ENCODE data around the gene FRRS1L. TPM values are rescaled to one million over a fixed set of nuclear protein-coding genes. Genes with fewer than 3 reads are reported as not detected.

FRRS1L gene
- total and polyA plus RNA-seq, 5 donors: 0.91 to 5.9 (median 3.9) TPM

DNA sequence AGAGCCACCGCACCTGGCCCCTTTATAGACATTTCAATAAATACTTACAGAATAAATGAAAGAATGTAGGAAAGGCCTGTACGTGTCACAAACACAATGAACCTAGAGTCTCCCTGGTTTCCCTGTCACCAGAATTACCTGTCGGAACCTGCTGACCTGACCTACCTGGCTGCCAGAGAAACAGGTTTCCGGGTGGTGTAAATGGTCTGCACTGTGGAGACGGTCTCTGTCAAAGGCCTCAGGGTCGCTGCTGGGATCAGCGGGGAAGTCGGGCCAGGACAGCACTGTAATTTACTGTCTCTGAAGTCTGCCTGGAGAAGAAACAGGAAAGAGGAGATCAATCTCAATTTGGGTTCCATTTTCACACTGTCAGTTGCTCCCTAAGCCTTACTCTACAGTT lies 9.3 kb upstream of the FRRS1L start:
- H3K4me1 ChIP-seq (ENCODE audit: control insufficient read depth, insufficient read depth, low read length): no peaks in the 10 kb centered on the region
- intact Hi-C loops (cut with DNase I): no loop called here
- no peaks in the 10 kb centered on the region for H3K27me3 ChIP-seq (ENCODE audit: control insufficient read depth, insufficient read depth)
- H3K4me3 ChIP-seq (ENCODE audit: low read length): no peak overlapping the region
- no peak for DNase-seq
- WGBS: 81% methylated on average over 8 of the region's 8 CpGs
- ATAC-seq: no peak
- H3K27ac ChIP-seq (ENCODE audit: low read length): no peak overlapping the region
- no peaks in the 10 kb centered on the region for H3K9me3 ChIP-seq (ENCODE audit: control insufficient read depth, low read length)

DNA sequence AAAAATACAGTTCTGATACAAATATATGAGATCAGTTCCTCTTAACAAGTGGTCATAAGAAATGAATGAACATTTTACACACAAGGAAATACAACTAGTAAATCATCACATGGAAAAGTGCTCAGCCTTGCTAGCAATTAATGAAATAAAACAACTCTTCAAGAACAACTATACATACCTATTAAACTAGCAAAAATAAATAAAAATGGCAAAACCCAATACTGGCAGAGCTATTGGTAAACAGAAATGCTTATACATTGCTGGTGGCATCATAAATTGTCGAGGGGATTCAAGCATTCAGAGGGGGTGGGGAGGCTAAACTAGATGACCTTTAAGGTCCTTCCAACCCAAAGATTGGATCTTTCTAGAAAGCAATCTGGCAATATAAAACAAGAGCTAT lies 5.9 kb upstream of the FRRS1L start:
- Histone ChIP-seq H3K27me3 (ENCODE audit: control insufficient read depth, insufficient read depth) (no peaks in the 10 kb centered on the region), H3K9me3 (ENCODE audit: control insufficient read depth, low read length) (no peaks in the 10 kb centered on the region), H3K4me1 (ENCODE audit: control insufficient read depth, insufficient read depth, low read length) (no peaks in the 10 kb centered on the region), H3K27ac (ENCODE audit: low read length) (no peak overlapping the region), H3K4me3 (ENCODE audit: low read length) (no peak overlapping the region)
- no peak for DNase-seq
- WGBS: 73% methylated on average over 1 of the region's 1 CpG
- intact Hi-C loops (cut with DNase I): no loop called here
- ATAC-seq: no peak

DNA sequence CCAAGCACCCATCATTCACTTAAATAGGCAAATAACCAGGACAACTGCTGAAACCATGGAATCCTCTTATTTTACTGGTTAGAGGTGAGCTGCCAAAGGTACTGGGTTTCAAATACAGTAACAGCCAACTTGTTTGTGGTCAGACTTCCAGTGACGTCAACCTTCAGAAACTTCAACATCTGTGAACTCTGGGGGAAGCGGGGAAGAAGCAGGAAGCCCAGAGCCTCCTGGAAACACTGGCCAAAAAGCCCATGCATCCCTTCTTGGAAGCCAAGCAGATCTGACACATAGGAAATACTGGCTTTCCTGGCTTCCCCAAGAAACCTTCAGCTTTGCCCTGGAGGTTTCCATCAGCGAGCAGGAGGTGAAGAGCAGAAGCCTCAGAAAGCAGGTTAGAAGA lies 4.9 kb upstream of the FRRS1L start:
- no peak overlapping the region for H3K27ac ChIP-seq (ENCODE audit: low read length)
- whole genome bisulfite sequencing: 54% methylated on average over 3 of the region's 3 CpGs
- intact Hi-C loops (cut with DNase I): no loop called here
- DNase-seq (no peak), ATAC-seq (no peak)
- H3K27me3 ChIP-seq (ENCODE audit: control insufficient read depth, insufficient read depth): no peaks in the 10 kb centered on the region
- H3K4me3 ChIP-seq (ENCODE audit: low read length): no peak overlapping the region
- no peaks in the 10 kb centered on the region for H3K9me3 ChIP-seq (ENCODE audit: control insufficient read depth, low read length)
- no peaks in the 10 kb centered on the region for H3K4me1 ChIP-seq (ENCODE audit: control insufficient read depth, insufficient read depth, low read length)

DNA sequence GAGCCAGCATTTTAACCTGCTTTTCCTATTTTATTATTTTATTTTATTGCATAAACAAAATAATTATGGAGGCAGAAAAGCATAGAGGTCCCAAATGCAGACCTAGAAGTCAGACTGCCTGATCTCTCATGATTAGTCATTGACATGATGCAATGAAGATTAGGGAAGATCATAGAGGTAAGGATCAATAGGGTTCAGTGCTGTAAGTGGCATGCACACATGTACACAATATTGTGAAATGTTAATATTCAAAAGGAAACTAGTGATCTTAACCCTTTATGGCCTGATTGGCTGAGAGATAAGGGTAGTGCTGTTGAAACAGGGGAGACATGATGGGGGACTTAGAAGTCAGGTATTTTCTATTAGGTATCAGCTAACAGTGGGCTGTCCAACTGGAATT lies 1.1 kb upstream of the FRRS1L start:
- H3K27ac ChIP-seq (ENCODE audit: low read length): no peak overlapping the region
- intact Hi-C loops (cut with DNase I): no loop called here
- H3K4me1 ChIP-seq (ENCODE audit: control insufficient read depth, insufficient read depth, low read length): no peaks in the 10 kb centered on the region
- ATAC-seq: no peak
- H3K27me3 ChIP-seq (ENCODE audit: control insufficient read depth, insufficient read depth): no peaks in the 10 kb centered on the region
- no peak for DNase-seq
- no peak overlapping the region for H3K4me3 ChIP-seq (ENCODE audit: low read length)
- H3K9me3 ChIP-seq (ENCODE audit: control insufficient read depth, low read length): no peaks in the 10 kb centered on the region

DNA sequence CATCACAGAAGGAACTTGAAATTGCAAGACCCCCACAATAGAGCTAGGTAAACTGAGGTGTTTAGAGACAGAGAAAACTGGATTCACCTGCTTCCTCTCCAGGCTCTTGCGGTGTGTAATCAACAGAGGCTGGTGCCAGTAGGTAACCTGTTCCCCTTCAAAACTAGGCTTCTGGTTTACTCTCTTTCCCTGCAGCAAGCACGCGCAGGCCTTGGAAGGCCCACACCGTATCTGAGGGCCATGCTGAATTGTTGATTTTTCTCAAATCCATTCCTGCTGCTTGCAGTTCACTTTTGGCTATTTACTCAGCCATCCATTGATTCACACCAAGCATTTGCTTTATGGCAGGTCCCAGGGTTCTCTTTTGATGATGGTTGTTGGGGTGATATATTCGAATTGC lies 667 bp upstream of the FRRS1L start:
- Histone ChIP-seq H3K27ac (ENCODE audit: low read length) (no peak overlapping the region), H3K4me3 (ENCODE audit: low read length) (no peak overlapping the region), H3K9me3 (ENCODE audit: control insufficient read depth, low read length) (no peaks in the 10 kb centered on the region), H3K27me3 (ENCODE audit: control insufficient read depth, insufficient read depth) (no peaks in the 10 kb centered on the region), H3K4me1 (ENCODE audit: control insufficient read depth, insufficient read depth, low read length) (no peaks in the 10 kb centered on the region)
- no peak for ATAC-seq
- no peak for DNase-seq
- WGBS: 93% methylated on average over 5 of the region's 5 CpGs
- intact Hi-C loops (cut with DNase I): no loop called here

DNA sequence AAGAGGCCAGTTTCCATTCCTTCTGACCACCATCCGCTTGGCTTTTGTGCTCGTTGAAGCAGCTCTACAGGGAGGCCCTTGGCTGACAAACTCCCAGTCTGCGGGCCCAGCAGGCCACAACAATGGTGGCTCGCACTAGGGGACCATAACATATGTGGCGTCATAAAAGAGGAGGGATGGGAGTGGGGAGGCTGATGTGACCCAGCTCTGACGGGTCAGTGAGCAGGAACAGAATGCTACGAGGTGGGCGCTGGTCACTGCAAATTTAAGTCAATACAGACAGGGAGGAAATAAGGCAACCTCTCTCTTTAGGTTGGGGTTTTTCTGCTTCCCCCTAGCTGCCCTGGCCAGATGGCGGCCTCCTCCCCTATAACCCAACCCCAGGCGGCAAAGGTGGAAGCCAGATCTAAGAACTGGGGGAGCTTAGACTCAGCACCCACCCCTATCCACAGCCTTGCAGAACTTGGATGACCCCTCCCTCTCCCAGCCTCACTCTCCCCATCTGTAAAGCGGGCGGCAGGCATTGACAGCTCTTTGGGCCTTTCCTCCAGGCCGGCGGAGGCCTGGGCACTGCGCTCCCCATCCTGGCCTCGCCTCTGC lies 778 bp downstream of the FRRS1L start:
- no peak overlapping the region for H3K27ac ChIP-seq (ENCODE audit: low read length)
- no peak for DNase-seq
- H3K4me3 ChIP-seq (ENCODE audit: low read length): peak overlapping the region; percentile 64
- no peaks in the 10 kb centered on the region for H3K4me1 ChIP-seq (ENCODE audit: control insufficient read depth, insufficient read depth, low read length)
- H3K27me3 ChIP-seq (ENCODE audit: control insufficient read depth, insufficient read depth): no peaks in the 10 kb centered on the region
- intact Hi-C loops (cut with DNase I): no loop called here
- H3K9me3 ChIP-seq (ENCODE audit: control insufficient read depth, low read length): no peaks in the 10 kb centered on the region
- WGBS: 81% methylated on average over 16 of the region's 16 CpGs
- ATAC-seq: peak; percentile 11 to 16

DNA sequence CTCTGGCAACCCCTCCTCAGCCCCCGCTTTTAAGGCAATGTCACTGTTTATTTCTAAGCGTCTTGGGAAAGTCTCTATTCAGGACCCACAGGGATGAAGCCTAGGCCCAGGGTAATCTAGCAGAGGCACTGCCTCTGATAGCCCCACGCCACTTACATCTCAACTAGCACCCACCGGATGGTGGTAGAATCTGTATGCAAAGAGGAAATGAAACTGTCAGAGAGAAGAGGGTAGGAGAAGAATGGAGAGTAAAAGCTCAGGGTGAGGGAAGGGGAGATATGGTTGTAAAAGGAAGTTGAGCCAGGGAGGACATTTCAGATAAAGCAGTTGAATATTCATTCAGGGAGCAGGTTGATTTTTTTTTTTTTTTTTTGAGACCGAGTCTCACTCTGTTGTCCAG lies 3.0 kb downstream of the FRRS1L start:
- no peak for ATAC-seq
- Histone ChIP-seq H3K4me3 (ENCODE audit: low read length) (no peak overlapping the region), H3K27me3 (ENCODE audit: control insufficient read depth, insufficient read depth) (no peaks in the 10 kb centered on the region), H3K27ac (ENCODE audit: low read length) (no peak overlapping the region), H3K9me3 (ENCODE audit: control insufficient read depth, low read length) (no peaks in the 10 kb centered on the region), H3K4me1 (ENCODE audit: control insufficient read depth, insufficient read depth, low read length) (no peaks in the 10 kb centered on the region)
- no peak for DNase-seq
- 80% methylated on average over 5 of the region's 5 CpGs for WGBS
- intact Hi-C loops (cut with DNase I): no loop called here

DNA sequence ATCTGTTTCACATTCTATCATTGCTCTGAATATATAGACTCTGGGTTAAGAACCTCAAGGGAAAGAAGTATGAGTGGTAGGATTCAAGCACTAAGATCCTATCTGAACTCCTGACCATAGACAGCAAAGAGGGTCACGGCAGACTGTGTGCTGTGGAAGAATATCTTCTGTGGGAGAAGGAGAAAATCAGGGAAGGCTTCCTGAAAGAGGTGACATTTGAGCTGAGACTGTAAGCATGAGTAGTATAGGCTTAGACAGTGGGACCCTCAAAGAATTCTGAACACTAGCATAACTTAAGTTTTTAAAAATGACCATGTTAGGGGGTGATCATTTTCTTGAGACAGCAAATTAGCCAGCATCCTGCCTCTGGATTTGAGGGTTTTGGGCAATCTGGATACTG lies 3.9 kb downstream of the FRRS1L start:
- H3K27me3 ChIP-seq (ENCODE audit: control insufficient read depth, insufficient read depth): no peaks in the 10 kb centered on the region
- ATAC-seq (no peak), DNase-seq (no peak)
- H3K4me1 ChIP-seq (ENCODE audit: control insufficient read depth, insufficient read depth, low read length): no peaks in the 10 kb centered on the region
- intact Hi-C loops (cut with DNase I): no loop called here
- WGBS: 89% methylated on average over 1 of the region's 1 CpG
- H3K9me3 ChIP-seq (ENCODE audit: control insufficient read depth, low read length): no peaks in the 10 kb centered on the region
- no peak overlapping the region for H3K4me3 ChIP-seq (ENCODE audit: low read length)
- no peak overlapping the region for H3K27ac ChIP-seq (ENCODE audit: low read length)

DNA sequence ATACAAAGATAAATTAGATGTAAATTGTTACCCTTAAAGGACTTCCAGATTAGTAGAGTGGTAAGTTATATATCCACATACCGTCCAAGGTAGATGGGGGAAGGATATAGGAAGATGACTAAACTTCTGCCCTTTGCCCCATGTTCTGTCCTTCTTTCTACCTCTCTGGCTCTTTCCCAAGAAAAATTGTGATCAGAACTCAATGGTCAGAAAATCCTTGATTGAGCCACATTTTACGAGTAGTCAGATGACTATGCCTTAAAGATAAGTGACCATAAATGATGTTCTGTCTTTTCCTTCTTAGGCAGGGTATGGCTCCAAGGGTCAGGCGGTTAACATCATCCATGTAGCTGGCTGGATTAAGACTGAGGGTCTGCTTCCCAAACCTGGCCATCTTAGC lies 4.4 kb downstream of the FRRS1L start:
- H3K4me1 ChIP-seq (ENCODE audit: control insufficient read depth, insufficient read depth, low read length): no peaks in the 10 kb centered on the region
- H3K27me3 ChIP-seq (ENCODE audit: control insufficient read depth, insufficient read depth): no peaks in the 10 kb centered on the region
- H3K4me3 ChIP-seq (ENCODE audit: low read length): no peak overlapping the region
- no peak for DNase-seq
- intact Hi-C loops (cut with DNase I): no loop called here
- no peaks in the 10 kb centered on the region for H3K9me3 ChIP-seq (ENCODE audit: control insufficient read depth, low read length)
- no peak for ATAC-seq
- WGBS: 72% methylated on average over 3 of the region's 3 CpGs
- H3K27ac ChIP-seq (ENCODE audit: low read length): no peak overlapping the region

DNA sequence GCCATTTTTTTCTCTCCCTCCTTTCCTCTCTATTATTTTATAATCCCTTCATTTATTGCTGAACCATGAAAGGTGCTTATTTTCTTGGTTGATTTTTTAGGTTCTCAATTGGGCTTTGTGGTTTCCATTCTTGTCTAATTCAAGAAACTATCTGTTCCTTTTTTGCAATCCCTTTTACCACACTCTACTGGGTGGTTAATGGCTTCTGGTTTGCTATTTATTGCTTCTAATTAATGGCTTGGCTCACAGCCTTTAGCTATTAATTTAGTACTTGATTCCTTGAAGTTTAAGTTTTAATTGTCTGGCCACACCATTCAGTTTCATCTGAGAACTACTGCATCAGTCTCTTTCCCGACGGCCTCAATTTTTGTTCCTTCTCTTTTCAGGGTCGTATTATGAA lies 5.6 kb downstream of the FRRS1L start:
- H3K4me3 ChIP-seq (ENCODE audit: low read length): no peak overlapping the region
- DNase-seq (no peak), ATAC-seq (no peak)
- no peaks in the 10 kb centered on the region for H3K27me3 ChIP-seq (ENCODE audit: control insufficient read depth, insufficient read depth)
- intact Hi-C loops (cut with DNase I): no loop called here
- 82% methylated on average over 3 of the region's 3 CpGs for WGBS
- no peaks in the 10 kb centered on the region for H3K4me1 ChIP-seq (ENCODE audit: control insufficient read depth, insufficient read depth, low read length)
- no peak overlapping the region for H3K27ac ChIP-seq (ENCODE audit: low read length)
- H3K9me3 ChIP-seq (ENCODE audit: control insufficient read depth, low read length): no peaks in the 10 kb centered on the region

DNA sequence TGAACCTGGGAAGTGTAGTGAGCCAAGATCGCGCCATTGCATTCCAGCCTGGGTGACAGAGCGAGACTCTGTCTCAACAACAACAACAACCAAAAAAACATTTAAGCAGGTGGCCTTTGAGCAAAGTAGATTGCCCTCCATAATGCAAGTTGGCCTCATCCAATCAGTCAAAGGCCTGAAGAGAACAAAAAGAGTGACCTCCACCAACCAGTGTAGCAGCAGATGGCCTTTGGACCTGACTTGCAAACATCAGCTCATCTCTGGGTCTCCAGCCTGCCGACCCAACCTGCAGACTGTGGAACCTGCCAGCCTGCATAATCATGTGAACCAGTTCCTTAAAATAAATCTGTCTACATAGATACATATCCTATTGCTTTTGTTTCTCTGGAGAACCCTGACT lies 7.5 kb downstream of the FRRS1L start:
- no peaks in the 10 kb centered on the region for H3K27me3 ChIP-seq (ENCODE audit: control insufficient read depth, insufficient read depth)
- H3K9me3 ChIP-seq (ENCODE audit: control insufficient read depth, low read length): no peaks in the 10 kb centered on the region
- intact Hi-C loops (cut with DNase I): no loop called here
- no peaks in the 10 kb centered on the region for H3K4me1 ChIP-seq (ENCODE audit: control insufficient read depth, insufficient read depth, low read length)
- H3K27ac ChIP-seq (ENCODE audit: low read length): no peak overlapping the region
- WGBS: 89% methylated on average over 4 of the region's 4 CpGs
- ATAC-seq (no peak), DNase-seq (no peak)
- no peak overlapping the region for H3K4me3 ChIP-seq (ENCODE audit: low read length)

DNA sequence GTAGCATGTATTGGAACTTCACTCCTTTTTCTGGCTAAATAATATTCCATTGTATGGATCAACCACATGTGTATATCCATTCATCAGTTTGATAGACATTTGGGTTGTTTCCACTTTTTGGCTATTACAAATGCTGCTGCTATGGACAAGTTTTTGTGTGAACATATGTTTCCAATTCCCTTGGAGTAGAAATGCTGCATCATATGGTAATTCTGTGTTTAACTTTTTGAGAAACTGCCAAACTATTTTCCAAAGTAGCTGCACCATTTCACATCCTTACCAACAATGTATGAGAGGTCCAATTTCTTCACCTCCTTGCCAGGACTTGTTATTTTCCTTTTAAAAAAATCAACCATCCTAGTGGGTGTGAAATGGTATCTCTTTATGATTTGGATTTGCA lies 8.4 kb downstream of the FRRS1L start:
- Histone ChIP-seq H3K27me3 (ENCODE audit: control insufficient read depth, insufficient read depth) (no peaks in the 10 kb centered on the region), H3K9me3 (ENCODE audit: control insufficient read depth, low read length) (no peaks in the 10 kb centered on the region), H3K27ac (ENCODE audit: low read length) (no peak overlapping the region), H3K4me3 (ENCODE audit: low read length) (no peak overlapping the region), H3K4me1 (ENCODE audit: control insufficient read depth, insufficient read depth, low read length) (no peaks in the 10 kb centered on the region)
- intact Hi-C loops (cut with DNase I): no loop called here
- DNase-seq (no peak), ATAC-seq (no peak)
